Measurements from ENCODE around the gene ADAM23.

Gene ADAM23

GRCh38 chr2:206482123-206482522, 38.8 kb downstream of the ADAM23 start:
- no peaks in the 10 kb centered on the region for H3F3A ChIP-seq (ENCODE audit: insufficient read depth)
- no peaks in the 10 kb centered on the region for H4K20me1 ChIP-seq (ENCODE audit: low read depth, low read length)
- no peaks in the 10 kb centered on the region for H3K9me2 ChIP-seq (replicated peaks; ENCODE audit: insufficient read depth, low read length)
- H3K4me2 ChIP-seq (ENCODE audit: low read depth, low read length, poor library complexity, severe bottlenecking), result no peak overlapping the region
- no peaks in the 10 kb centered on the region for H3K36me3 ChIP-seq (ENCODE audit: low read length)
- H3K27me3 ChIP-seq (ENCODE audit: low read length), result no peaks in the 10 kb centered on the region
- no peak overlapping the region for H3K4me3 ChIP-seq (ENCODE audit: insufficient read depth, low read length, poor library complexity, severe bottlenecking)
- H3K79me2 ChIP-seq (ENCODE audit: insufficient read depth, low read length), result no peaks in the 10 kb centered on the region
- H3K9ac ChIP-seq (ENCODE audit: low read length), result no peak overlapping the region
- no peak for TF ChIP-seq CTCF (IDR thresholded peaks at IDR 0.05; ENCODE audit: insufficient read depth, low read length, poor library complexity, severe bottlenecking)
- H3K27ac ChIP-seq (ENCODE audit: low read depth, low read length), result no peak overlapping the region
- H2AFZ ChIP-seq (ENCODE audit: low read depth, low read length, severe bottlenecking), result no peak overlapping the region
- no peaks in the 10 kb centered on the region for H3K9me3 ChIP-seq (ENCODE audit: insufficient read depth, low read length)

GRCh38 chr2:206482633-206483032, 39.3 kb downstream of the ADAM23 start:
- Histone ChIP-seq H3K27ac (ENCODE audit: low read depth, low read length) (no peak overlapping the region), H3K9me2 (replicated peaks; ENCODE audit: insufficient read depth, low read length) (no peaks in the 10 kb centered on the region), H3K9me3 (ENCODE audit: insufficient read depth, low read length) (no peaks in the 10 kb centered on the region), H3K4me3 (ENCODE audit: insufficient read depth, low read length, poor library complexity, severe bottlenecking) (no peak overlapping the region), H3K27me3 (ENCODE audit: low read length) (no peaks in the 10 kb centered on the region), H3K36me3 (ENCODE audit: low read length) (no peaks in the 10 kb centered on the region), H3K79me2 (ENCODE audit: insufficient read depth, low read length) (no peaks in the 10 kb centered on the region), H3K9ac (ENCODE audit: low read length) (no peak overlapping the region), H3F3A (ENCODE audit: insufficient read depth) (no peaks in the 10 kb centered on the region), H2AFZ (ENCODE audit: low read depth, low read length, severe bottlenecking) (no peak overlapping the region), H4K20me1 (ENCODE audit: low read depth, low read length) (no peaks in the 10 kb centered on the region), H3K4me2 (ENCODE audit: low read depth, low read length, poor library complexity, severe bottlenecking) (no peak overlapping the region)
- TF ChIP-seq CTCF (IDR thresholded peaks at IDR 0.05; ENCODE audit: insufficient read depth, low read length, poor library complexity, severe bottlenecking) (no peak), EZH2phosphoT487 (conservative IDR thresholded peaks at IDR 0.05; ENCODE audit: low read length) (no peak)

- Histone ChIP-seq H3K27ac (ENCODE audit: low read depth, low read length) (no peak overlapping the region), H3K9me2 (replicated peaks; ENCODE audit: insufficient read depth, low read length) (no peaks in the 10 kb centered on the region), H3K27me3 (ENCODE audit: low read length) (no peaks in the 10 kb centered on the region)
Observed at GRCh38 chr2:206488053-206488452, 44.7 kb downstream of the ADAM23 start.

GRCh38 chr2:206488623-206489022, 45.3 kb downstream of the ADAM23 start:
- H3K36me3 ChIP-seq (ENCODE audit: low read length), result no peaks in the 10 kb centered on the region
- H3K27ac ChIP-seq (ENCODE audit: low read depth, low read length), result no peak overlapping the region
- H3K9me3 ChIP-seq (ENCODE audit: insufficient read depth, low read length), result no peaks in the 10 kb centered on the region
- H3K79me2 ChIP-seq (ENCODE audit: insufficient read depth, low read length), result no peaks in the 10 kb centered on the region
- no peaks in the 10 kb centered on the region for H4K20me1 ChIP-seq (ENCODE audit: low read depth, low read length)
- H2AFZ ChIP-seq (ENCODE audit: low read depth, low read length, severe bottlenecking), result no peak overlapping the region
- H3K9ac ChIP-seq (ENCODE audit: low read length), result no peak overlapping the region
- H3K4me3 ChIP-seq (ENCODE audit: insufficient read depth, low read length, poor library complexity, severe bottlenecking), result no peak overlapping the region
- H3K27me3 ChIP-seq (ENCODE audit: low read length), result no peaks in the 10 kb centered on the region
- H3K4me2 ChIP-seq (ENCODE audit: low read depth, low read length, poor library complexity, severe bottlenecking), result no peak overlapping the region
- no peaks in the 10 kb centered on the region for H3K9me2 ChIP-seq (replicated peaks; ENCODE audit: insufficient read depth, low read length)
- no peaks in the 10 kb centered on the region for H3F3A ChIP-seq (ENCODE audit: insufficient read depth)
- no peak for TF ChIP-seq EZH2phosphoT487 (conservative IDR thresholded peaks at IDR 0.05; ENCODE audit: low read length)
- TF ChIP-seq CTCF (IDR thresholded peaks at IDR 0.05; ENCODE audit: insufficient read depth, low read length, poor library complexity, severe bottlenecking), result no peak

More at GRCh38 chr2:206488053-206488452, 44.7 kb downstream of the ADAM23 start:
- no peaks in the 10 kb centered on the region for H3K36me3 ChIP-seq (ENCODE audit: low read length)
- H4K20me1 ChIP-seq (ENCODE audit: low read depth, low read length), result no peaks in the 10 kb centered on the region
- H3K4me2 ChIP-seq (ENCODE audit: low read depth, low read length, poor library complexity, severe bottlenecking), result no peak overlapping the region
- H3K4me3 ChIP-seq (ENCODE audit: insufficient read depth, low read length, poor library complexity, severe bottlenecking), result no peak overlapping the region
- no peaks in the 10 kb centered on the region for H3F3A ChIP-seq (ENCODE audit: insufficient read depth)
- no peak for TF ChIP-seq EZH2phosphoT487 (conservative IDR thresholded peaks at IDR 0.05; ENCODE audit: low read length)
- H3K9me3 ChIP-seq (ENCODE audit: insufficient read depth, low read length), result no peaks in the 10 kb centered on the region
- no peak overlapping the region for H2AFZ ChIP-seq (ENCODE audit: low read depth, low read length, severe bottlenecking)
- H3K79me2 ChIP-seq (ENCODE audit: insufficient read depth, low read length), result no peaks in the 10 kb centered on the region
- H3K9ac ChIP-seq (ENCODE audit: low read length), result no peak overlapping the region
